T-helper 9 cell (primary cell): ENCODE measurements around the gene VAMP2.

ENCODE experiments used
- DNase-seq: peaks from one replicate; pipeline ENCODE4 v3.0.0-alpha.2; 2020
- total RNA-seq, 2 donors: gene quantifications; one replicate each; lab custom pipeline; 2026; lab: John Stamatoyannopoulos, UW

VAMP2 gene
- total RNA-seq = 23.6 to 65.6 reads per million in 2 donors

GRCh38 chr17:8162233-8162996 is at the start of gene VAMP2:
TSS of gene VAMP2 (minus strand) at chr17:8162948. CDS start at chr17:8162879, 69 bp downstream.
- DNase-seq = peak; percentile 82

- no peak for DNase-seq
Measured at GRCh38 chr17:8210761-8211458, 48.2 kb upstream of the VAMP2 start.

GRCh38 chr17:8209907-8210760 is 47.4 kb upstream of the VAMP2 start, which contains the start of gene AURKB:
TSS of gene AURKB (minus strand) at chr17:8210575. CDS start at chr17:8210224, 351 bp downstream.
- peak; percentile 92 for DNase-seq

GRCh38 chr17:8206536-8206935 is 43.8 kb upstream of the VAMP2 start:
- DNase-seq = no peak

GRCh38 chr17:8204761-8205555 is 42.2 kb upstream of the VAMP2 start:
- DNase-seq = no peak

- no peak for DNase-seq
Measured at GRCh38 chr17:8192070-8192815, 29.5 kb upstream of the VAMP2 start.

- no peak for DNase-seq
Measured at GRCh38 chr17:8190506-8190905, 27.8 kb upstream of the VAMP2 start.

GRCh38 chr17:8189711-8190477 is 27.1 kb upstream of the VAMP2 start, which contains the start of gene BORCS6:
TSS of gene BORCS6 (minus strand) at chr17:8190180. CDS start at chr17:8190140, 40 bp downstream.
- DNase-seq = peak; percentile 89

- DNase-seq = no peak
Measured at GRCh38 chr17:8189041-8189710, 26.4 kb upstream of the VAMP2 start.

GRCh38 chr17:8188263-8188839 is 25.6 kb upstream of the VAMP2 start:
- no peak for DNase-seq

GRCh38 chr17:8187517-8188262 is 24.9 kb upstream of the VAMP2 start:
- peak; percentile 81 for DNase-seq

- DNase-seq = peak; percentile 70
Measured at GRCh38 chr17:8186787-8187516, 24.2 kb upstream of the VAMP2 start.

GRCh38 chr17:8186446-8186786 is 23.7 kb upstream of the VAMP2 start:
- no peak for DNase-seq

GRCh38 chr17:8185582-8186445 is 23.1 kb upstream of the VAMP2 start:
- peak; percentile 89 for DNase-seq

- DNase-seq = no peak
Measured at GRCh38 chr17:8176998-8177731, 14.4 kb upstream of the VAMP2 start.

- peak; percentile 83 for DNase-seq
Measured at GRCh38 chr17:8176197-8176940, 13.6 kb upstream of the VAMP2 start, which contains the start of gene TMEM107. TSS of gene TMEM107 (minus strand) at chr17:8176380. CDS start at chr17:8176286, 94 bp downstream.
